Uterus (tissue), 4 donors: ENCODE results near the gene TRIP4. TPM values are rescaled to one million over a fixed set of nuclear protein-coding genes. Genes with fewer than 3 reads are reported as not detected.
"Not testable (repeated sequence)": the region's sequence is repeated elsewhere in the genome, so short reads cannot be mapped to it uniquely, and the experiment has no call there.

ENCODE experiments used
- DNase-seq, 2 donors: peaks; one replicate each; pipeline ENCODE4 v3.0.0-alpha.2; 2019 to 2020
- H3K27ac ChIP-seq, 2 donors: fragments of 200-600 bp; sonication (generic); 1 replicate in 1 of 2; 2 replicates in 1 of 2; pipeline ENCODE4 v1.5.1; 2016 to 2018
- H3K27me3 ChIP-seq, 2 donors: fragments of 200-600 bp; sonication (generic); one replicate each; pipeline ENCODE4 v1.5.1; 2018 to 2019; ENCODE audit warnings: control low read depth in 1 of 2
- H3K36me3 ChIP-seq, 2 donors: fragments of 200-600 bp; sonication (generic); one replicate each; pipeline ENCODE4 v1.5.1; 2019; ENCODE audit warnings: control low read depth in 1 of 2
- H3K4me1 ChIP-seq, 2 donors: fragments of 200-600 bp; sonication (generic); one replicate each; pipeline ENCODE4 v1.5.1; 2018 to 2019; ENCODE audit warnings: control low read depth in 1 of 2
- H3K4me3 ChIP-seq, 2 donors: fragments of 200-600 bp; sonication (generic); 1 replicate in 1 of 2; 2 replicates in 1 of 2; pipeline ENCODE4 v1.5.1; 2018 to 2019; ENCODE audit warnings: mild to moderate bottlenecking in 1 of 2
- H3K9me3 ChIP-seq, 2 donors: fragments of 200-600 bp; sonication (generic); one replicate each; pipeline ENCODE4 v1.5.1; 2019; ENCODE audit warnings: control low read depth in 1 of 2
- POLR2A ChIP-seq, 2 donors: fragments of 450-650 bp; IDR thresholded peaks; one replicate each; pipeline ENCODE4 v1.6.1; 2016; ENCODE audit warnings: antibody characterized with exemption in 2 of 2, mild to moderate bottlenecking in 1 of 2, moderate library complexity in 1 of 2
- intact Hi-C: fragments of 100-400 bp; cut with DNase I; formaldehyde crosslinking; loops from one replicate; pipeline ENCODE4 v1.15.1; 2023; ENCODE audit warnings: low total_unique reads
- total RNA-seq, 4 donors: library from RNA; depleted of rRNA in 3 of 4; stranded (reverse); fragments of >200 nt in 3 of 4; gene quantifications; one replicate each; pipeline versions ENCODE4 v1.1.0 to v1.2.4, GENCODE V29; 2014 to 2023
- TF ChIP-seq, protein P1 (sequence below), 4 experiments: fragments of 200-600 bp in 2 of 4; fragments of 450-650 bp in 2 of 4; sonication (generic) in 2 of 4; IDR thresholded peaks; one replicate each; pipeline ENCODE4 v1.5.1; 2016 to 2019; ENCODE audit warnings: antibody characterized with exemption in 4 of 4, mild to moderate bottlenecking in 2 of 4, moderate library complexity in 1 of 4
- donor health status: DM: yes; HTN: yes; CAD: no.

TRIP4 gene
- total RNA-seq, 4 donors from 2014 or later: 1.2 to 24.1 (median 20.3) TPM

GRCh38 chr15:64381000-64381751 lies 6.5 kb upstream of the TRIP4 start, which contains the start of gene PCLAF:
Gene PCLAF, minus strand, starts transcription at chr15:64381441. Its CDS starts 70 bp downstream, at chr15:64381371.
- Histone ChIP-seq H3K27me3 (no peaks in the 10 kb centered on the region), H3K4me3 (peak within 1 kb of the TSS; percentile 40 to 45), H3K9me3 (no peaks in the 10 kb centered on the region), H3K4me1 (no peaks in the 10 kb centered on the region), H3K36me3 (no peaks in the 10 kb centered on the region), H3K27ac (no peak within 1 kb of the TSS)
- DNase-seq: peak; percentile 92 to 93
- intact Hi-C loops: no loop called here
- TF ChIP-seq POLR2A (IDR thresholded peaks at IDR 0.05): no peak
- TF ChIP-seq, protein P1, sequence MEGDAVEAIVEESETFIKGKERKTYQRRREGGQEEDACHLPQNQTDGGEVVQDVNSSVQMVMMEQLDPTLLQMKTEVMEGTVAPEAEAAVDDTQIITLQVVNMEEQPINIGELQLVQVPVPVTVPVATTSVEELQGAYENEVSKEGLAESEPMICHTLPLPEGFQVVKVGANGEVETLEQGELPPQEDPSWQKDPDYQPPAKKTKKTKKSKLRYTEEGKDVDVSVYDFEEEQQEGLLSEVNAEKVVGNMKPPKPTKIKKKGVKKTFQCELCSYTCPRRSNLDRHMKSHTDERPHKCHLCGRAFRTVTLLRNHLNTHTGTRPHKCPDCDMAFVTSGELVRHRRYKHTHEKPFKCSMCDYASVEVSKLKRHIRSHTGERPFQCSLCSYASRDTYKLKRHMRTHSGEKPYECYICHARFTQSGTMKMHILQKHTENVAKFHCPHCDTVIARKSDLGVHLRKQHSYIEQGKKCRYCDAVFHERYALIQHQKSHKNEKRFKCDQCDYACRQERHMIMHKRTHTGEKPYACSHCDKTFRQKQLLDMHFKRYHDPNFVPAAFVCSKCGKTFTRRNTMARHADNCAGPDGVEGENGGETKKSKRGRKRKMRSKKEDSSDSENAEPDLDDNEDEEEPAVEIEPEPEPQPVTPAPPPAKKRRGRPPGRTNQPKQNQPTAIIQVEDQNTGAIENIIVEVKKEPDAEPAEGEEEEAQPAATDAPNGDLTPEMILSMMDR (IDR thresholded peaks at IDR 0.05): no peak

DNA sequence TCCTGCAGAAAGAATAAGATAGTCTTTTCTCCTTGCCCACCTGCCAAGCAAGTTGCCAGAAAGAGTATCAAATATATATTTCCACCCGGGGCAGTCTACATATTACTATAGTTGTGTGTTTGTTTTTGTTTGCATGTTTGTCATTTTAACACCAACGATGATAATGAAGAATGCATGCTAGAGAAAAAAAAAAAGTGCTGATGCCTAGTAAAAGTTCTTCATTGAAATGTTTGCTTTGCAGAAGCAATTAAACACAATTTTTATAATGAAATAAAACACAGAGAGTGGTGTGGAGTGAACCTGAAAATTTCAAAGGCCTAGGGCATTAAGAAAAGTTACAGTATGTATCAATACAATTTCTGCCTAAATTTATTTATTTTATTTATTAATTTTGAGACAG lies 3.9 kb upstream of the TRIP4 start:
- intact Hi-C loops: no loop called here
- no peak overlapping the region for H3K27ac ChIP-seq
- no peak for TF ChIP-seq POLR2A (IDR thresholded peaks at IDR 0.05)
- TF ChIP-seq, protein P1 (IDR thresholded peaks at IDR 0.05): no peak

GRCh38 chr15:64386291-64386690 lies 1.3 kb upstream of the TRIP4 start:
- Histone ChIP-seq H3K27me3 (no peaks in the 10 kb centered on the region), H3K36me3 (no peaks in the 10 kb centered on the region), H3K4me3 (no peak overlapping the region), H3K9me3 (no peaks in the 10 kb centered on the region), H3K4me1 (no peaks in the 10 kb centered on the region), H3K27ac (no peak overlapping the region)
- no peak for TF ChIP-seq POLR2A (IDR thresholded peaks at IDR 0.05)
- TF ChIP-seq, protein P1 (IDR thresholded peaks at IDR 0.05): no peak
- intact Hi-C loops: no loop called here
- no peak for DNase-seq

More for the DNA sequence above, 3.9 kb upstream of the TRIP4 start:
- H3K4me3 ChIP-seq: no peak overlapping the region
- no peak for DNase-seq
- H3K9me3 ChIP-seq: no peaks in the 10 kb centered on the region
- H3K4me1 ChIP-seq: no peaks in the 10 kb centered on the region
- H3K36me3 ChIP-seq: no peaks in the 10 kb centered on the region
- H3K27me3 ChIP-seq: no peaks in the 10 kb centered on the region

DNA sequence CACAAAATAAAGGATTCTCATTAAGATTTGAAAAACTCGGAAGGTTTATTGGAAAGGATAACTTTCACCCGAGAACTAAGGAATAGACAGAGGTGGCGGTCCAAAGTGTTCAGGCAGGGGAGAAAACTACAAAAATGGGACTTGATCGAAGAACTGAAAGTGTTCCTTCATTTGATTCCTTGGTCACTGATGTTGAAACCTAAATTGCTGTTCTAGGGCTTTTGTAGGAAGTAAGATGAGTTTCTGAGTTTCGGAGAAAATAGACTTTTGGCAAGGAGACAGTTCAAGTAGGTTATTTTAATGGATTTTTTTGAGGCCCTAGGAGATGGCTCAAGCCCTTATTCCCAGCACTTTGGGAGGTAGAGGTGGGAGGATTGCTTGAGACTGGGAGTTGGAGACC lies 1.4 kb downstream of the TRIP4 start:
- H3K4me1 ChIP-seq: no peaks in the 10 kb centered on the region
- no peak overlapping the region for H3K4me3 ChIP-seq

GRCh38 chr15:64392471-64392870 lies 4.8 kb downstream of the TRIP4 start:
- DNase-seq, intact Hi-C loops: not testable (repeated sequence)

More for the DNA sequence above, 1.4 kb downstream of the TRIP4 start:
- DNase-seq: no peak
- no peak overlapping the region for H3K27ac ChIP-seq
- TF ChIP-seq, protein P1 (IDR thresholded peaks at IDR 0.05): no peak
- no peak for TF ChIP-seq POLR2A (IDR thresholded peaks at IDR 0.05)
- no peaks in the 10 kb centered on the region for H3K36me3 ChIP-seq
- intact Hi-C loops: no loop called here
- no peaks in the 10 kb centered on the region for H3K9me3 ChIP-seq
- H3K27me3 ChIP-seq: no peaks in the 10 kb centered on the region

More at GRCh38 chr15:64392471-64392870, 4.8 kb downstream of the TRIP4 start:
- H3K27ac ChIP-seq, H3K9me3 ChIP-seq, H3K27me3 ChIP-seq, H3K4me3 ChIP-seq, H3K4me1 ChIP-seq, H3K36me3 ChIP-seq: not testable (repeated sequence)
